Lower leg skin (tissue), 3 donors: ENCODE results near the gene PDE3A.
"Not testable (repeated sequence)": the region's sequence is repeated elsewhere in the genome, so short reads cannot be mapped to it uniquely, and the experiment has no call there.

Experiments
- CTCF ChIP-seq, 3 donors: fragments of 450-650 bp; IDR thresholded peaks; one replicate each; pipeline ENCODE4 v1.5.1; 2016; ENCODE audit warnings: antibody characterized with exemption in 3 of 3, mild to moderate bottlenecking in 3 of 3, moderate library complexity in 2 of 3
- POLR2A ChIP-seq, 2 donors: fragments of 450-650 bp; IDR thresholded peaks; one replicate each; pipeline ENCODE4 v1.6.1; 2016 to 2017; ENCODE audit warnings: antibody characterized with exemption in 2 of 2, mild to moderate bottlenecking in 1 of 2, moderate library complexity in 1 of 2

- not testable (repeated sequence) for TF ChIP-seq CTCF, POLR2A (IDR thresholded peaks at IDR 0.05)
Observed at GRCh38 chr12:20615020-20615419, 246.7 kb downstream of the PDE3A start.
